Stimulated activated CD4-positive, alpha-beta T cell treated with anti-CD3 and anti-CD28 coated beads, TNF-alpha, amount 100 ng/mL, for 1 hour (primary cell): ENCODE data around the gene TUBA8.
"Not testable (repeated sequence)": the region's sequence is repeated elsewhere in the genome, so short reads cannot be mapped to it uniquely, and the experiment has no call there.

Experiments used
- DNase-seq, 3 donors: peaks; one replicate each; pipeline ENCODE4 v3.0.0-alpha.2; 2020; ENCODE audit warnings: low read depth in 3 of 3, low spot score in 1 of 3

The TUBA8 gene

GRCh38 chr22:18110194-18110953 lies at the start of gene TUBA8:
TUBA8 (plus strand) TSS chr22:18110809; CDS start chr22:18110866, 57 bp downstream.
- peak in 1 of 3 donors; percentile 15 for DNase-seq

GRCh38 chr22:18062421-18062820 lies 48.2 kb upstream of the TUBA8 start:
- DNase-seq: no peak

GRCh38 chr22:18063306-18063705 lies 47.3 kb upstream of the TUBA8 start:
- DNase-seq: no peak

- not testable (repeated sequence) for DNase-seq
Measured at GRCh38 chr22:18063715-18064114, 46.9 kb upstream of the TUBA8 start.

GRCh38 chr22:18064636-18065035 lies 46.0 kb upstream of the TUBA8 start:
- DNase-seq: no peak

GRCh38 chr22:18065256-18065655 lies 45.4 kb upstream of the TUBA8 start:
- DNase-seq: no peak

- DNase-seq: no peak
Measured at GRCh38 chr22:18066181-18066859, 44.3 kb upstream of the TUBA8 start.

GRCh38 chr22:18067121-18067520 lies 43.5 kb upstream of the TUBA8 start:
- DNase-seq: no peak

- no peak for DNase-seq
Measured at GRCh38 chr22:18067548-18068341, 42.9 kb upstream of the TUBA8 start.

- DNase-seq: no peak
Measured at GRCh38 chr22:18068381-18068988, 42.1 kb upstream of the TUBA8 start.

GRCh38 chr22:18069041-18069440 lies 41.6 kb upstream of the TUBA8 start:
- DNase-seq: no peak

GRCh38 chr22:18070041-18070440 lies 40.6 kb upstream of the TUBA8 start:
- no peak for DNase-seq

- DNase-seq: no peak
Measured at GRCh38 chr22:18070556-18071306, 39.9 kb upstream of the TUBA8 start.

- not testable (repeated sequence) for DNase-seq
Measured at GRCh38 chr22:18071307-18071967, 39.2 kb upstream of the TUBA8 start.

- DNase-seq: no peak
Measured at GRCh38 chr22:18071968-18072310, 38.7 kb upstream of the TUBA8 start.

GRCh38 chr22:18073467-18073866 lies 37.1 kb upstream of the TUBA8 start:
- no peak for DNase-seq

- not testable (repeated sequence) for DNase-seq
Measured at GRCh38 chr22:18073927-18074326, 36.7 kb upstream of the TUBA8 start.

- DNase-seq: no peak
Measured at GRCh38 chr22:18075101-18075719, 35.4 kb upstream of the TUBA8 start.

- DNase-seq: no peak
Measured at GRCh38 chr22:18075720-18076497, 34.7 kb upstream of the TUBA8 start.
